ENCODE data around the gene CDH4. TPM values are rescaled to one million over a fixed set of nuclear protein-coding genes. Genes with fewer than 3 reads are reported as not detected.
A peak's percentile ranks its signal among the peaks of the same experiment; 100 is the strongest.

CDH4 gene
- total RNA-seq, 1 donor from 2014 or later: 8.9 TPM

- H3K27me3 Mint-ChIP-seq (ENCODE audit: low read depth): no peaks in the 10 kb centered on the region
- TF ChIP-seq, protein P1, sequence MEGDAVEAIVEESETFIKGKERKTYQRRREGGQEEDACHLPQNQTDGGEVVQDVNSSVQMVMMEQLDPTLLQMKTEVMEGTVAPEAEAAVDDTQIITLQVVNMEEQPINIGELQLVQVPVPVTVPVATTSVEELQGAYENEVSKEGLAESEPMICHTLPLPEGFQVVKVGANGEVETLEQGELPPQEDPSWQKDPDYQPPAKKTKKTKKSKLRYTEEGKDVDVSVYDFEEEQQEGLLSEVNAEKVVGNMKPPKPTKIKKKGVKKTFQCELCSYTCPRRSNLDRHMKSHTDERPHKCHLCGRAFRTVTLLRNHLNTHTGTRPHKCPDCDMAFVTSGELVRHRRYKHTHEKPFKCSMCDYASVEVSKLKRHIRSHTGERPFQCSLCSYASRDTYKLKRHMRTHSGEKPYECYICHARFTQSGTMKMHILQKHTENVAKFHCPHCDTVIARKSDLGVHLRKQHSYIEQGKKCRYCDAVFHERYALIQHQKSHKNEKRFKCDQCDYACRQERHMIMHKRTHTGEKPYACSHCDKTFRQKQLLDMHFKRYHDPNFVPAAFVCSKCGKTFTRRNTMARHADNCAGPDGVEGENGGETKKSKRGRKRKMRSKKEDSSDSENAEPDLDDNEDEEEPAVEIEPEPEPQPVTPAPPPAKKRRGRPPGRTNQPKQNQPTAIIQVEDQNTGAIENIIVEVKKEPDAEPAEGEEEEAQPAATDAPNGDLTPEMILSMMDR (conservative IDR thresholded peaks at IDR 0.05): no peak
- peaks cover 4% of the 10 kb centered on the region for H3K36me3 Mint-ChIP-seq (ENCODE audit: low read depth)
- no peak overlapping the region for H3K4me3 Mint-ChIP-seq
- H3K4me1 Mint-ChIP-seq: no peaks in the 10 kb centered on the region
- DNase-seq (ENCODE audit: low read depth, low spot score): no peak
- no peak overlapping the region for H3K27ac Mint-ChIP-seq (ENCODE audit: unreplicated experiment)
- H3K9me3 Mint-ChIP-seq: peaks cover 5% of the 10 kb centered on the region
Observed at GRCh38 chr20:61871913-61872312, 619.9 kb downstream of the CDH4 start.

DNA sequence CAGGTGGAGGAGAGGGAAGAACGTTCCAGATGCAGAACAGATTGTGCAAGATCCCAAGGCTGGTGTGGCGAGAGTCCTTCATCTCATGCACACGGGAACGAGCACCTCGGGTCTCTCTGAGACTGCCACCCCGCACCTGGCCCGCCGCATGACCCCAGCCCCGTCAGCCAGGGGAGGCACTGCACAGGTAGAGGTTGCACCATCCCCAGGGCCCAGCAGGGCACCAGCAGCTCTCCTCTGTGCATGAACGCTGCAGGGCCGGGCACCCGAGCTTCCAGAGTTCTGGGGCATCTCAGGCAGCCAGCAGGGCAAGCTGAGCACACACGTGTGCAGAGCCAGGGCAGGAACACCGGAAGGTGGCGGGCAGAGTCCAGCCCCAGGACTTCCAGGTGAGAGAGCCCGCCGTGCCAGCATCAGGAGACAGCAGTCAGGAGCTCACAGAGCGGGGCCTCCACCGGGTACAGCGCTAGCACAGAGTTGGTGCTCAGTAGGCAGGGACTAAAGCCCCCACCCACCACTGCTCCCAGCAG lies 620.4 kb downstream of the CDH4 start:
- Mint-ChIP-seq H3K27ac (ENCODE audit: unreplicated experiment) (no peak overlapping the region), H3K27me3 (ENCODE audit: low read depth) (no peaks in the 10 kb centered on the region), H3K4me1 (no peaks in the 10 kb centered on the region), H3K9me3 (peaks cover 5% of the 10 kb centered on the region), H3K36me3 (ENCODE audit: low read depth) (peaks cover 4% of the 10 kb centered on the region), H3K4me3 (no peak overlapping the region)
- no peak for DNase-seq (ENCODE audit: low read depth, low spot score)
- TF ChIP-seq, protein P1 (conservative IDR thresholded peaks at IDR 0.05): no peak

DNA sequence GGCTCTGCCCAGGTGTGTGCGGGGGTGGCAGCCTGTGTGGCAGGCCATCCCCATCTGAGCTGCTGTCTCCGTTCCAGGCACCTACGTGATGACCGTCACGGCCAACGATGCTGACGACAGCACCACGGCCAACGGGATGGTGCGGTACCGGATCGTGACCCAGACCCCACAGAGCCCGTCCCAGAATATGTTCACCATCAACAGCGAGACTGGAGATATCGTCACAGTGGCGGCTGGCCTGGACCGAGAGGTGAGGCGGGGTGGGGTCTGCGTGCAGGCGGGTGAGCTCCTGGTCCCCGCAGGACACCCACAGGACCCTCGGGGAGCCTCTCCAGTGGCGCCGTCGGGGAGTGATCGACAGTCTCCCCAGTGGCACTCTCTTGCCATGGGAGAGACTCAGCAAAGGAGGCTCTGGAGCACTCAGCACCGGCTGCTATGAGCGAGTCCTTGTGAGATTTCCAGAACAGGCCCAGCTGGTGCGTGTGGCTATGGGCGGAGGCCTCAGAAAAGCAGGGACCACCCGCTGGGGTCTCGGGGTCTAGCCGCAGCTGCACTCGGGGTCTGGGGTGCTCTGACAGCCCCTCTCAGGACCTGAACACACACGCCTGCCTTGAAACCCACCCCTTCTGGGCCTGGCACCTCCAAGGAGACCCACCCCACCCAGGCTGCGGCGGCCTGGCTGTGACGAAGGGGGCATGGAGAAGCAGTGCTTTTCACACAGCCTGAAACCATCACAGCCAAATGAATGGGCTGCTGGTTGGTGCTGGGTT lies 621.8 kb downstream of the CDH4 start:
- TF ChIP-seq, protein P1 (conservative IDR thresholded peaks at IDR 0.05): no peak
- no peak overlapping the region for H3K27ac Mint-ChIP-seq (ENCODE audit: unreplicated experiment)
- H3K4me3 Mint-ChIP-seq: no peak overlapping the region
- no peaks in the 10 kb centered on the region for H3K27me3 Mint-ChIP-seq (ENCODE audit: low read depth)
- peaks cover 5% of the 10 kb centered on the region for H3K9me3 Mint-ChIP-seq
- no peak for DNase-seq (ENCODE audit: low read depth, low spot score)
- no peaks in the 10 kb centered on the region for H3K4me1 Mint-ChIP-seq
- peaks cover 4% of the 10 kb centered on the region for H3K36me3 Mint-ChIP-seq (ENCODE audit: low read depth)

DNA sequence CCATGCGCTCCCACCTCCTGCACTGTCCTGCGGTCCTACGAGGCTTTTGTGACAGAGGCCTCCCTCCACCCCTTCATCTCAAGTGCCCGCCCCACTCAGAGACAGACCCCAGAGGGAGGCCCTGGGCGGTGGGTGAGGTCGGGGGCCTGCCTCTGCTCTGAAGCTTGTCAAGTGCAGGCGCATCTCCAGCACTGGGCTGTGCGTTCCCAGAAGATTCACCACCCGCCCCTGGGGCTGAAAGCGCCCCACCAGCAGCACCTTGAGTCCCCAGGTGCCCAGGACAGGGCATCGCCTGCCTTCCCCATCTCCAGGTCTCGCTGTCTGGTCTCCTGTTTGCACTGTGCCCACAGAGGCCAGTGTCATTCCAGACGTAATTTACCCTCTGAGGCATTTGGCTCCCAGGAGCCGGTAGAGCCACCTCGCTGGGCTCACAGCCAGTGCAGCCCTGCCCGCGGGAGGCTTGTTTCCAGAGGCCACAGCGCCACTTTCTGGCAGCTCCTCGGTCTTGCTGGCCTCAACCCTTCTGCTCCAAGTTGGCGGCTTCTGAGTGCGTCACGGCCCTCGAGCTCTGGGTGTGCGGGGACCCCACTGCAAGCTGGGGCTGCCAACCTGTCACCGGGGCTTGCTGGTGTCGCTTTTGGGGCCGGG lies 622.5 kb downstream of the CDH4 start:
- TF ChIP-seq, protein P1 (conservative IDR thresholded peaks at IDR 0.05): peak; percentile 43
- Mint-ChIP-seq H3K4me1 (no peaks in the 10 kb centered on the region), H3K27ac (ENCODE audit: unreplicated experiment) (no peak overlapping the region), H3K36me3 (ENCODE audit: low read depth) (peaks cover 4% of the 10 kb centered on the region), H3K9me3 (peaks cover 5% of the 10 kb centered on the region), H3K27me3 (ENCODE audit: low read depth) (no peaks in the 10 kb centered on the region), H3K4me3 (no peak overlapping the region)
- peak; percentile 18 for DNase-seq (ENCODE audit: low read depth, low spot score)

- Mint-ChIP-seq H3K4me3 (no peak overlapping the region), H3K27me3 (ENCODE audit: low read depth) (no peaks in the 10 kb centered on the region), H3K27ac (ENCODE audit: unreplicated experiment) (no peak overlapping the region), H3K9me3 (peaks cover 5% of the 10 kb centered on the region), H3K4me1 (no peaks in the 10 kb centered on the region), H3K36me3 (ENCODE audit: low read depth) (peaks cover 4% of the 10 kb centered on the region)
- TF ChIP-seq, protein P1 (conservative IDR thresholded peaks at IDR 0.05): no peak
- peak; percentile 20 for DNase-seq (ENCODE audit: low read depth, low spot score)
Observed at GRCh38 chr20:61875221-61875885, 623.3 kb downstream of the CDH4 start.

Measured in neural crest cell (in vitro differentiated cells).